ENCODE measurements around the gene RMP24.

Gene RMP24

DNA sequence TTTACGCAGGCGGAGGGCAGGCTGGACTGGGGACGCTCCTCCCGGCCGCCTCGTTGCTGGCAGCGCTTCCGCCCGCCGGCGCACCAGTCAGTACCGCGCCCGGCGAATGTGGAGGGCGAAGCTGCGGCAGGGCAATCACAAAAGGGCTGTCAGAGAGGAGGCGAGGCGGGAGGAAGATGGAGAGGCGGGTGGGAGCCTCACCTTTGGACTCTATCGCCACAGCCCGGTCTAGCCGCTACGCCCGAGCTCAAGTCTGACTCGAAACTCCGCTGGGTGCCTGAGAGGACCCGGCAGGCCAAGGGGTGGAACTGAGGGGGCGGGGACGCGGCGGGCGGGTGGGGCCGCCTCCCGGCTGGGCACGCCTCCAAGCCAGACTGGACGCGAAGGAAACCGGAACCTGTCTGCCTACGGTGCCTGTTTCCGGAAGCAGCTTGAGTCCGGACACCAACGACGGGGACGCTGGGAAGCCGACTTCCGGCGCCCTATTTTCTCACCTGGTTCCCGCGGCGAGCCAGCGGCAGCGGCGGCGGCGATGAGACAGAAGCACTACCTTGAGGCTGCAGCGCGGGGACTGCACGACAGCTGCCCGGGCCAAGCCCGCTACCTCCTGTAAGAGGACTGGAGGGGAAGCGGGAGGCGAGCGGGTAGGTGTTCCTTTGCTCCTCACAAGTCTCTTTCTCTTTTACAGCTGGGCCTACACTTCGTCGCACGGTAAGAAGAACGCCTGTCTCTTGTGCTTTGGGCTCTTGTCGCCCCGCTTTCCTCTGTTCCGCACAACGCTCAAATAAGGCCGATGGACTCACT lies at the start of gene RMP24:
Gene RMP24, plus strand, starts transcription at position 483 of the 804 bp plus-strand sequence.
- Histone ChIP-seq H3K27ac (peak within 1 kb of the TSS; percentile 91 to 95 (median 92)), H3K9me3 (no peaks in the 10 kb centered on the region), H3K4me1 (peaks cover 18 to 21% (median 20%) of the 10 kb centered on the region in 4 donors), H3K27me3 (no peaks in the 10 kb centered on the region), H3K4me3 (peak within 1 kb of the TSS; percentile 77 to 96 (median 80)), H3K36me3 (peaks cover under 1 to 33% (median 8%) of the 10 kb centered on the region in 4 donors)
- TF ChIP-seq EP300 (IDR thresholded peaks at IDR 0.05) (peak in 1 of 4 donors; percentile 75), POLR2AphosphoS5 (IDR thresholded peaks at IDR 0.05) (peak; percentile 75 to 82), POLR2A (IDR thresholded peaks at IDR 0.05) (peak in 3 of 4 donors; percentile 14 to 83 (median 36))
- TF ChIP-seq, protein P1, sequence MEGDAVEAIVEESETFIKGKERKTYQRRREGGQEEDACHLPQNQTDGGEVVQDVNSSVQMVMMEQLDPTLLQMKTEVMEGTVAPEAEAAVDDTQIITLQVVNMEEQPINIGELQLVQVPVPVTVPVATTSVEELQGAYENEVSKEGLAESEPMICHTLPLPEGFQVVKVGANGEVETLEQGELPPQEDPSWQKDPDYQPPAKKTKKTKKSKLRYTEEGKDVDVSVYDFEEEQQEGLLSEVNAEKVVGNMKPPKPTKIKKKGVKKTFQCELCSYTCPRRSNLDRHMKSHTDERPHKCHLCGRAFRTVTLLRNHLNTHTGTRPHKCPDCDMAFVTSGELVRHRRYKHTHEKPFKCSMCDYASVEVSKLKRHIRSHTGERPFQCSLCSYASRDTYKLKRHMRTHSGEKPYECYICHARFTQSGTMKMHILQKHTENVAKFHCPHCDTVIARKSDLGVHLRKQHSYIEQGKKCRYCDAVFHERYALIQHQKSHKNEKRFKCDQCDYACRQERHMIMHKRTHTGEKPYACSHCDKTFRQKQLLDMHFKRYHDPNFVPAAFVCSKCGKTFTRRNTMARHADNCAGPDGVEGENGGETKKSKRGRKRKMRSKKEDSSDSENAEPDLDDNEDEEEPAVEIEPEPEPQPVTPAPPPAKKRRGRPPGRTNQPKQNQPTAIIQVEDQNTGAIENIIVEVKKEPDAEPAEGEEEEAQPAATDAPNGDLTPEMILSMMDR (IDR thresholded peaks at IDR 0.05) = no peak
- peak; percentile 96 to 97 for DNase-seq
- ATAC-seq (ENCODE audit: low FRiP score in 2 of 2) = peak; percentile 99
- WGBS, 2 donors = 0 to 1% methylated on average over 21 to 53 of the region's 73 CpGs

DNA sequence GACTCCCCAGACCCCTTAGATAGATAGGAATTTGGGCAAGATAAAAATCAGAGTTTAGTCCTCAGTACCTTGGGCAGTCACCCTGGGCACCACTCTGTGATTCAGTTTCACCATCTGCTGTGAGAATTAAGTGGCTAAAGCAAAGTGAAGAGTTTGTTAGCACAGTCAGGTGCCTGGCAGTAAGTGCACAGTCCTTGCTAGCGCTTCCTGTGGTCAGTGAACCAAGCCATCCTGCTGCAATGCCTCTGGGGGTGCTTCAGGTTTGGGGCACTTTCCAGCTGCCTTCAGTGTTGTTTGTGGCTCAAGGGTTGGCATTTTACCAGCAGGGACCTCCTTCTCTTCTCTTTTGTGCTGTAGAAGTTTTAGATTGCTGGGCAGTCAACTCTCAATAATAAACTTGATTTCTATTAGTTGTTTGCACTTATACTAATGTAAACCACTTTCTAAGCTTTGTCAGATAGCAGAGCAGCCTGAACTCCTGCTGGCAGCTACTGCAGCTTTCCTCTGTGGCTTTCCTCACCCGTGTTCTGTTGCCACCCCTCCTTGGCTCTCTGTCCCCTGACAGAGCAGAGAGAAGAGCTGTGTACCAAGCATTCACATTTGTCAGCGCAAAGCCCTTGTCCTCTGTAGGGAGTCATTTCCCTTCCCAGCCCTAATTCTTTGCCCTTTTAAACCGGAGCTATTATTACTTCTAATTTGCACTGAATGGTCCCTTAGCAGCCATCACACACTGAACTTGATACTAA lies 48.4 kb upstream of the RMP24 start:
- Histone ChIP-seq H3K9me3 (no peaks in the 10 kb centered on the region), H3K36me3 (no peaks in the 10 kb centered on the region), H3K27ac (no peak overlapping the region), H3K27me3 (no peaks in the 10 kb centered on the region), H3K4me1 (no peaks in the 10 kb centered on the region), H3K4me3 (no peak overlapping the region)
- WGBS, 2 donors = 50 to 56% methylated on average over 4 of the region's 4 CpGs
- ATAC-seq (ENCODE audit: low FRiP score in 2 of 2) (peak in 1 of 2 donors; percentile 42), DNase-seq (no peak)
- TF ChIP-seq POLR2A (IDR thresholded peaks at IDR 0.05) (no peak), EP300 (IDR thresholded peaks at IDR 0.05) (no peak), POLR2AphosphoS5 (IDR thresholded peaks at IDR 0.05) (no peak)
- TF ChIP-seq, protein P1 (IDR thresholded peaks at IDR 0.05) = no peak

DNA sequence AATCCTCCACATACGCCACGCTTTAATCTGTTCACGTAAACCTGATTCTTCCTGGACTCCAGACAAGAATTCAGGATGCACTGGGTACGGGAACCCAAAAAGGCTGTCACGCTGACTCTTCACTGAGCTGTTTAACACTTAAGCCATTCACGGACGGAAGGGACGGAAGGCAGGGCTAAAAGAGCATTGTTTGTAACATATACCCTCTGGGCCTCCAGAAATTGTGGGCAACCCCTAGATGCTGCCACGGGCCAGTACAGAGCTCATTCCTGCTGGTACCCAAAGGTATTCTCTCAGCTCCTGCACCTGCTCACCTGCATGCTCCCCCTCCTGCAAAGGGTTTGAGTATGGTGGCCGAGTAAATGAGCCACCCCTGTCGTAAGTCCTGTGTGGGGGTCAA lies 45.6 kb upstream of the RMP24 start:
- DNase-seq (no peak), ATAC-seq (ENCODE audit: low FRiP score in 2 of 2) (no peak)
- Histone ChIP-seq H3K27me3 (no peaks in the 10 kb centered on the region), H3K36me3 (no peaks in the 10 kb centered on the region), H3K4me1 (no peaks in the 10 kb centered on the region), H3K27ac (no peak overlapping the region), H3K9me3 (peaks cover 0 to 9% (median 3%) of the 10 kb centered on the region in 4 donors), H3K4me3 (no peak overlapping the region)
- TF ChIP-seq, protein P1 (IDR thresholded peaks at IDR 0.05) = no peak
- TF ChIP-seq POLR2A (IDR thresholded peaks at IDR 0.05) = no peak
- no peak for TF ChIP-seq EP300 (IDR thresholded peaks at IDR 0.05)
- TF ChIP-seq POLR2AphosphoS5 (IDR thresholded peaks at IDR 0.05) = no peak
- WGBS, 2 donors = 90 to 94% methylated on average over 11 of the region's 11 CpGs

DNA sequence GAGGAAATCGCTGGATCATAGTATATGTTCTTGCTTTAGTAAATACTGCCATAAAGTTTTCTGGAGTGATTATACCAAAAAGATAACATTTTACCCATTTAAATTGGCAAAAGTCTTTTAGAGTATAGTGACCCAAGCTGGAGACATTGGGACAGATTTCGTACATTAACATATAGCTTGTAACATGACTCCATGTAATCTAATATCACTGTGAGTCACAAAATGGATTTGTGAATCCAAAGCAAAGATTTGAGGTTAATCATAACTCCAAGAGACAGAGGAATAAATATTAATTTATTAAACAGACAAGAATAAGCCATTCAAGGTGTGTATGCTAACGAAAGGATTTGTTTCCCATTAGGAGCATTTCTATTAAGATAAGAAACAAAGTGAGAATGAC lies 45.0 kb upstream of the RMP24 start:
- WGBS, 2 donors = 85 to 89% methylated on average over 3 of the region's 3 CpGs
- no peak for DNase-seq
- Histone ChIP-seq H3K4me3 (no peak overlapping the region), H3K4me1 (no peaks in the 10 kb centered on the region), H3K9me3 (peaks cover 0 to 9% (median 3%) of the 10 kb centered on the region in 4 donors), H3K27ac (no peak overlapping the region), H3K36me3 (no peaks in the 10 kb centered on the region), H3K27me3 (no peaks in the 10 kb centered on the region)
- TF ChIP-seq, protein P1 (IDR thresholded peaks at IDR 0.05) = no peak
- TF ChIP-seq POLR2A (IDR thresholded peaks at IDR 0.05) (no peak), EP300 (IDR thresholded peaks at IDR 0.05) (no peak), POLR2AphosphoS5 (IDR thresholded peaks at IDR 0.05) (no peak)
- no peak for ATAC-seq (ENCODE audit: low FRiP score in 2 of 2)
